ENCODE measurements around the gene NUMB.
A peak's percentile ranks its signal among the peaks of the same experiment; 100 is the strongest.

The NUMB gene

GRCh38 chr14:73458183-73458976, at the start of gene NUMB:
NUMB (minus strand) TSS chr14:73458546; CDS start chr14:73355751, 102,795 bp downstream.
- peak; percentile 82 to 91 for DNase-seq (ENCODE audit: low read depth in 2 of 2)

GRCh38 chr14:73503648-73504047, 45.3 kb upstream of the NUMB start:
- no peak for DNase-seq (ENCODE audit: low read depth in 2 of 2)

- no peak for DNase-seq (ENCODE audit: low read depth in 2 of 2)
These were observed 43.8 kb upstream of the NUMB start for GRCh38 chr14:73502017-73502619.

- no peak for DNase-seq (ENCODE audit: low read depth in 2 of 2)
These were observed 42.0 kb upstream of the NUMB start for GRCh38 chr14:73500360-73500759.

- DNase-seq (ENCODE audit: low read depth in 2 of 2) = no peak
These were observed 36.2 kb upstream of the NUMB start for GRCh38 chr14:73494593-73494992.

- DNase-seq (ENCODE audit: low read depth in 2 of 2) = no peak
These were observed 34.3 kb upstream of the NUMB start for GRCh38 chr14:73492670-73493069.

GRCh38 chr14:73492043-73492552, 33.8 kb upstream of the NUMB start:
- DNase-seq (ENCODE audit: low read depth in 2 of 2) = no peak

GRCh38 chr14:73491256-73492042, 33.1 kb upstream of the NUMB start:
- peak; percentile 27 to 29 for DNase-seq (ENCODE audit: low read depth in 2 of 2)

GRCh38 chr14:73489481-73490175, 31.3 kb upstream of the NUMB start:
- no peak for DNase-seq (ENCODE audit: low read depth in 2 of 2)

GRCh38 chr14:73478684-73479083, 20.3 kb upstream of the NUMB start:
- no peak for DNase-seq (ENCODE audit: low read depth in 2 of 2)

GRCh38 chr14:73477618-73478266, 19.4 kb upstream of the NUMB start:
- no peak for DNase-seq (ENCODE audit: low read depth in 2 of 2)

- no peak for DNase-seq (ENCODE audit: low read depth in 2 of 2)
These were observed 18.1 kb upstream of the NUMB start for GRCh38 chr14:73476451-73476931.

- DNase-seq (ENCODE audit: low read depth in 2 of 2) = no peak
These were observed 16.6 kb upstream of the NUMB start for GRCh38 chr14:73474952-73475351.

GRCh38 chr14:73472185-73473114, 14.1 kb upstream of the NUMB start:
- no peak for DNase-seq (ENCODE audit: low read depth in 2 of 2)

GRCh38 chr14:73471582-73472184, 13.3 kb upstream of the NUMB start:
- DNase-seq (ENCODE audit: low read depth in 2 of 2) = no peak

- no peak for DNase-seq (ENCODE audit: low read depth in 2 of 2)
These were observed 10.6 kb upstream of the NUMB start for GRCh38 chr14:73468828-73469375.

- no peak for DNase-seq (ENCODE audit: low read depth in 2 of 2)
These were observed 9.5 kb upstream of the NUMB start for GRCh38 chr14:73467800-73468199.

GRCh38 chr14:73467377-73467776, 9.0 kb upstream of the NUMB start:
- DNase-seq (ENCODE audit: low read depth in 2 of 2) = no peak

GRCh38 chr14:73466861-73467260, 8.5 kb upstream of the NUMB start:
- no peak for DNase-seq (ENCODE audit: low read depth in 2 of 2)
